Measurements from ENCODE around the gene TMEM151B.

Gene TMEM151B

DNA sequence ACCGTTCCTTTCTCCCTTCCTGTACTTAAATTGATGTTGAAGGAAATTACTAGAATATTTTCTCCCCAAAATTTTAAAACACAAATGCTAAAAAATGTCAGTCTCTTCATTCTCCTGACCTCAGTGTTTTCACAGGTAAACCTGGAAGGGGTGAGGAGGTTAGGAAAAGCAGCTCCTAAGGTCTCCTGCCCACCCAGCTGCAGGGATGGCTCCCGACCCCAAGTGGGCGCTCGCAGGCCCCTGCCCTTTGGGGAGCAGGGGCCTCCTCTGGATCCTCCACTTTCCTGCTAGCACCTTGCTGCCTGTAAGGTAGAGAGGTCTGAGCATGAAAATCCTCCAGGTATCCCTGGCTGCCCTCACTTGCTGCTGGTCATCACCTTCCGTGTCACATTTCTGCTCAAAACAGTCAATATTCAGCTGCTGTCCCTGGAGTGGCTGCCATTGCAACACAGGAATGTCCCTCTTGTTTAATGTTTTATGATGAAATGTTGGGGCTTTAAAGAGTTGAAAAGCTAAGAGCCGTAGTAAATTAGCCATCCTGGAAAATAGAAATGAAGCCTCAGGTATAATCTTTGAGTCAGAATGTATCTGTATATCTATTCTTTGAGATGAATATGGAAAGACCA is 34.2 kb upstream of the TMEM151B start:
- no peak for DNase-seq (ENCODE audit: low read depth in 1 of 2, low spot score in 1 of 2)
- no peak for TF ChIP-seq JUND (IDR thresholded peaks at IDR 0.05; ENCODE audit: low read depth)
- in situ Hi-C loops (cut with HindIII; ENCODE audit: low pct_unique_long_range_greater_than_20kb, low sequenced_read_pairs): no loop called here

DNA sequence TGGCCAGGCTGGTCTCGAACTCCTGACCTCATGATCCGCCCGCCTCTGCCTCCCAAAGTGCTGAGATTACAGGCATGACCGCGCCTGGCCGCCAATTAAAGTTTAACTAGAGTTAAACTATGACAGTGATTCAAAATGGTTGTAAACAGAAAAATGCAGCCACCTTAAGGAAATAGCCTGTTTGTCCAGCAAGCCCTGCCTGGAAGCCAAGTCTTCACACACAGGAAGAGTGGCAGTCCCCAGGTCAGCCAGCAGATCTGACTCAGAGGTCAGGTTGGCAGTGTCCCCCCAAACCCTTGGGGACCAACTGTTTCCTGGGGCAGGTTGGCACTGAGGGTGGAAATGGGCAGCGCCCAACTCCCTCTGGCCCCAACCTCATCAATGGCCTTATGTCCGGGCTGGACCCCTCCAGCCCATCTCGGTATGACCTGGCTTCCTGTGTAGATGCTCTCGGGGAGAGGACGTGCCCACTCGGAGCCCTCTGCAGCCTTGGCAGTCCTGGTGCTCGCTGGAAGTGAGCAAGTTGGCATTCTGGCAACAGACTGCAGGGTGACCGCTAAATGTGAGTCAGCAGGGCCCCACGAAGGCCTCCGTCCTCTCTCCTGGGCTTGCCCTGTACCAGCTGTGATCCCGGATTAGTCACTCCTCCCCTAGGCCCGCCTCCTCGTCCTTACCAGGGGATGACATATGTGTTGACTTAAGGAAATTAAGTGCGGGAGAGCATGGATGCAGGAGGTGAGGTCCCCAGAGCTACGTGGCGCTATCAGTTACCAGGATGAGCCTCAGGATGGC is 33.0 kb upstream of the TMEM151B start:
- TF ChIP-seq JUND (IDR thresholded peaks at IDR 0.05; ENCODE audit: low read depth): no peak
- in situ Hi-C loops (cut with HindIII; ENCODE audit: low pct_unique_long_range_greater_than_20kb, low sequenced_read_pairs): no loop called here
- peak; percentile 80 to 94 for DNase-seq (ENCODE audit: low read depth in 1 of 2, low spot score in 1 of 2)

DNA sequence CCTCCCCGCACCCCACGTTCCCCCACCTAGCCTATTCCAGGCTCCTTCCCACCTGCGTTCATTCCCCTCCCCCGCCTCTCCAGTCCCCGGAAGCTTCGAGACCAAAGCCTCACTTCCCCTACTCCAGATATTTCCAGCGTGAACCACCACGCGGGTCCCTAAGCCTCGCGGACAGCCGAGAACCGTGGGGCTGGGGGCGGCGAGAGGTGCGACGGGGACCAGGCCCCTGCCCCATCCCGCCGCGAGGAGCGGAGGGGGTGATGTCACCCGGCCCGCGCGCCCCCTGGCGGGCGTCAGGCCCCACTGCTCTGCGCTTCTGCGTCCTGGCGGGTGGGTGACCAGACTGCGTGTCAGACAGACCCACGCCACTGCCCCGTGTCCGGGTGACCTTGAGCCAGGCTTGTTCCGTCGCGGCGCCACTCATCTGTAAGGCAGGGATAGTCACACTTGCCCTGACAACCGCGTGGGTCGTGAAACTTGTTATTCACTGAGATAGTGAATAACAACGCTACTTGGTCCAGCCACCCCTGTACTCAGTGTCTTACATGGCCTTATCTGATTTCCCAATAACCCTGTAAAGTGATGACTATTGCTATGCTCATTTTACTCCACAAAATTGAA is 32.3 kb upstream of the TMEM151B start:
- in situ Hi-C loops (cut with HindIII; ENCODE audit: low pct_unique_long_range_greater_than_20kb, low sequenced_read_pairs): no loop called here
- TF ChIP-seq JUND (IDR thresholded peaks at IDR 0.05; ENCODE audit: low read depth): no peak
- DNase-seq (ENCODE audit: low read depth in 1 of 2, low spot score in 1 of 2): peak in 1 of 2 experiments; percentile 72

DNA sequence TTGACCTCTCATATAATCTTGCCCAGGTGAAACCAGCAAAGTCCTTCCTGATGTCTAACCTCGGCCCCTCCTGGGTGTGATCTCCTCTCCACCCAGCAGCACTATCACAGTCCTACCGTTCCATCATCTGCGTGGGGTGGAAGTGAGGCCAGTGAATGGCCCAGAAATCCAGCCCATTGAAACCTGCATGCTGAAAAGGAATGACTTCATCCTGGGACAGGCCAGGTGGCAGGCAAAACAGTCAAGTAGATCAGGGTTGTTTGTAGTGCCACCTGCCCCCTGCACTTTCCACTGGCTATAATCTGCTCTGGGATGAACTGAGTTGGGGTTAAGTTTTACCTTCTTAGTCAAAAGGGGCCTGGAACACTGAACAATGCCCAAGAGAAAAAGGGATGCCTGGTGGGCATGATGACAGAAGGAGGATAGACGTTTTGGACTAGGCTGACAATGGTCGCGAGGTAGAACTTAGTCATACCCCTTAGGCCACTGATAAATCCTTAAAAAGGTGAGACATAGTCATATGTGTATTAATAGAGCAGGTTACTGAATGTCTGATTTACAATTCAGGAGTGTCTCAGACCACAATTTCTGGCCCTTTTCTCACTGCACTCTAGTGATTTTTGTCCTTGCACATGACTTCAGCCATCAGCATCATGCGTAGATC is 31.4 kb upstream of the TMEM151B start:
- no peak for TF ChIP-seq JUND (IDR thresholded peaks at IDR 0.05; ENCODE audit: low read depth)

DNA sequence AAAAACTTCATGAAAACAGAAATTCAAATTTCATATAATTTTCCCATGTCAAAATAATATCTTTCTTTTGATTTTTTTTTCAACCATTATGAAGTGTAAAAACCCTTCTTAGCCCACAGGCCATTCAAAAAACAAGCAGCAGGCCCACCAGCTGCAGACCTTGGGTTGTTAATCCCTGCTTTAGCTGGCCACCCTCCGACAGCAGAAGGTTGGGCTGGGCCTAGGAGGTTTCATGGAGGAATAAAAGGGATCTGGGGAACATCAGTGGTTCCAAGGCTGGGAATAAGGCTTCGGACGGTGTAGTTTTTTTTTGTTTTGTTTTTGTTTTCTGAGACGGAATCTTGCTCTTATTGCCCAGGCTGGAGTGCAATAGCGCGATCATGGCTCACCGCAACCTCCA is 26.9 kb upstream of the TMEM151B start:
- in situ Hi-C loops (cut with HindIII; ENCODE audit: low pct_unique_long_range_greater_than_20kb, low sequenced_read_pairs): no loop called here
- DNase-seq (ENCODE audit: low read depth in 1 of 2, low spot score in 1 of 2): no peak
- TF ChIP-seq JUND (IDR thresholded peaks at IDR 0.05; ENCODE audit: low read depth): no peak

More for the DNA sequence above, 31.4 kb upstream of the TMEM151B start:
- DNase-seq (ENCODE audit: low read depth in 1 of 2, low spot score in 1 of 2): no peak
- in situ Hi-C loops (cut with HindIII; ENCODE audit: low pct_unique_long_range_greater_than_20kb, low sequenced_read_pairs): no loop called here

DNA sequence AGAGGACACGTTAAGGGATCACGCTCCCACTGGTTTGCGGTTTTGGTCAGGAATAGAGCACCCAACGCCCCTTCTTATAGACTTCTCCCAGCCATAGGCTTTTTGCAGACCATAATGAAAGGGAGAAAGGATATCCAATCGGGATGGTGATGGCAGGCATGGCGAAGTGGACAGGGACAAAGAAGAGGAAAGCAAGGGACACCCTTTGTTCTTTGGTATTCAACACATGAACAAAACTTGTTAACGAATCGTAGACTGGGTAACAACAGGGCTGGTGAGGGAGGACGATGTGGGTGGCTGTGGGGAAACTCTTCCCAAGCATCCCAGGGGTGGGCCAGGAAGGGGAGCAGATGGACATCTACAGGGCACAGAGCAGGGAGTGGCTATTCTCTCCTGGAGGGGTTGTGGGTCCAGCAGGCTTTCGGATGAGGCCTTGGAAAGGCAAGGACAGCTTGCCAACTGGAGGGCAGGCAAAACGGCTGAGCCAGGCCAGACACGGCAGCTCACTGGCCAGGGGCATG is 24.8 kb upstream of the TMEM151B start:
- TF ChIP-seq JUND (IDR thresholded peaks at IDR 0.05; ENCODE audit: low read depth): no peak
- no peak for DNase-seq (ENCODE audit: low read depth in 1 of 2, low spot score in 1 of 2)
- in situ Hi-C loops (cut with HindIII; ENCODE audit: low pct_unique_long_range_greater_than_20kb, low sequenced_read_pairs): no loop called here

DNA sequence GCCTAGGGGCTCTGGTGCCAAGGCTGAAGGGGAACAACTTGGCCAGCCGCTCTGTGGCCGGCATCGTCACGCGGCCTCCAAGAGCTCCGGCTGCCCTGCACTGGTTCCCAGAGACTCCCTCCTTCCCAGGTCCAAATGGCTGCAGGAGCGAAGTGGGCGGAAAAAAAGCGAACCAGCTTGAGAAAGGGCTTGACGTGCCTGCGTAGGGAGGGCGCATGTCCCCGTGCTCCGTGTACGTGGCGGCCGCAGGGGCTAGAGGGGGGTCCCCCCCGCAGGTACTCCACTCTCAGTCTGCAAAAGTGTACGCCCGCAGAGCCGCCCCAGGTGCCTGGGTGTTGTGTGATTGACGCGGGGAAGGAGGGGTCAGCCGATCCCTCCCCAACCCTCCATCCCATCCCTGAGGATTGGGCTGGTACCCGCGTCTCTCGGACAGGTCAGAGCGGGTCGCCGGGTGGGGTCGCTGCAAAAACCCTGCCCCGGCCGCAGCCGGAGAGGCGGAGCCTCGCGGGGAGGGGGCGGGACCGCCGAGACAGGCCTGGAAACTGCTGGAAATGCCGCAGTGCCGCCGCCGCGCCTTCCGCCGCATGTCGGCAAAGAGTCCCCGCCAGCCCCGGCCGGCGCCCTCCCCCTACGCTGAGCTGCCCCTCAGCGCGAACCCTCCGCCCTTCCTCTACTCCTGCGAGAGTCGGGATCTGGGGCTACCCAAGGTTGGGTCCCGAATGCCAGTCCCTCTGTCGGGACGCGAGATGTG is 24.2 kb upstream of the TMEM151B start:
- in situ Hi-C loops (cut with HindIII; ENCODE audit: low pct_unique_long_range_greater_than_20kb, low sequenced_read_pairs): no loop called here
- TF ChIP-seq JUND (IDR thresholded peaks at IDR 0.05; ENCODE audit: low read depth): no peak; the same call in 1 of the 2 replicates
- DNase-seq (ENCODE audit: low read depth in 1 of 2, low spot score in 1 of 2): peak; percentile 88 to 96

DNA sequence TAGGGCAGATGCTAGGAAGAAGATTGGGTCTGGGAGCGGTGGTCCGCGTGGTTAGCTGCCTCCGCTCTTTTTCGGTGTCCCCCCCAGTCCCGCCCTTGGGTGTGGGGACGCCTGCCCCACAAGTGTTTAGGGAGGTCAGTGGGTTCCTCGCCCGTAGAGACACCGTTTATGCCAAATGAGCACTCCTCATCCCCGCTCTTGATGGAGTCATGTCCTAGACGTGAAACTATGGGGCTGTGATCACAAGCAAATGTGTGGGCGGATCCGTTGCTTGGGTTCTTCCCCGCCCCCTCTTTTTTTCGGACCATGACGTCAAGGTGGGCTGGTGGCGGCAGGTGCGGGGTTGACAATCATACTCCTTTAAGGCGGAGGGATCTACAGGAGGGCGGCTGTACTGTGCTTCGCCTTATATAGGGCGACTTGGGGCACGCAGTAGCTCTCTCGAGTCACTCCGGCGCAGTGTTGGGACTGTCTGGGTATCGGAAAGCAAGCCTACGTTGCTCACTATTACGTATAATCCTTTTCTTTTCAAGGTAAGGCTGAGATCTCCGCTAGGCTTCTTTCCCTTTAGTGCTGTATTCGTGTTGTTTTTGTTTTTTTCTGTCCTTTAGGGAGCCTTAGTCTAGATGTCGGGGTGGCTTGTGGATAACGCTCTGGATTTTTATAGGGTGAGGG is 23.4 kb upstream of the TMEM151B start, which contains the start of gene HSP90AB1:
Gene HSP90AB1 (plus strand): TSS at position 439 of the 675 bp plus-strand sequence. CDS start 1,529 bp downstream, outside the sequence.
- peak; percentile 96 to 99 for DNase-seq (ENCODE audit: low read depth in 1 of 2, low spot score in 1 of 2)
- TF ChIP-seq JUND (IDR thresholded peaks at IDR 0.05; ENCODE audit: low read depth): no peak; the same call in 1 of the 2 replicates
- in situ Hi-C loops (cut with HindIII; ENCODE audit: low pct_unique_long_range_greater_than_20kb, low sequenced_read_pairs): no loop called here

DNA sequence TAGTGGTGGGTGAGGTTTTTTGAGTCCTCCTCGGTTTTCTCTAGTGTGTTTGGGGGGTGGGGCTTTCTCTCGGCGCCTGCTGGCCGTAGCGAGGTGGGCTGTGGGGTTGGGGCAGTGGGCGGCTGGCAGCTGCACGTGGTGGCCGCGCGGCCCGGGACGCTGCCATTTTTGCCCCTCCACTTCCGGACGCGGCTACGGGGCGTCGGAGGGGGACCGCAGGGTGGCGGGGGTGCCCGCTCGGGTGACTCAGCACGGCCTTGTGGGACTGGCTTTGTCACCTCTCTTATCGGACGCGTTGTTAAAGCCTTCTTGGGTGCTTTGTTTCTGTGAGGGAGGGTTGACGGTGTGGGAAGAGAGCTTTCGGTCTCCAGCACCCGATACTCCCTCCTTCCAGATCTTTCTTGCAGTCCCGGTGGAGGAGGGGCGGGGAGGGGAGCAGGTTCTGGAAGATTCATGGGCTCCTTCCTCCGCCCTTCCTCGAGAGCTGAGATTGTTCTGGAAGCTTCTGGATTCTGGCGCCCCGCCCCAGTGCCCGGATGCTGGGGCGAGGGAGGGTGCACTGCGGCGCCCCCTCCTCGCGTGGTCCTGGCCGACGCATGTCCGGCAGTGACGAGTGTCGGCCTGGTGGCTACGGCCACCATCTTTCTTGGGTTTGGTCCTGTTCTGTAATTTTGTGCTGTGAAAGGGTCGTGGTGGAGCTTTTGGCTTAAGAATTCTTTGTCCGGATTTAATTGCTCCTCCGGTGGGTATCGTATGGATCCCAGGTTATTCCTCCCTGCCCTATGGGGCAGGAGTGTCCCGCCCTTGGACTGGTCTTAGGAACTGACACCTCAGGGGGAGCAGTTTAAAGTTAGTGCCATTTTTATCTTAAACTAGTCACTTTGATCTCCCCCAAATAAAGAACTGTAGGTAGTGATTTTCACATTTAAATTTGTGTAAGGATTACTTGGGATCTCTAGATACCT is 22.6 kb upstream of the TMEM151B start:
- TF ChIP-seq JUND (IDR thresholded peaks at IDR 0.05; ENCODE audit: low read depth): no peak
- in situ Hi-C loops (cut with HindIII; ENCODE audit: low pct_unique_long_range_greater_than_20kb, low sequenced_read_pairs): no loop called here
- DNase-seq (ENCODE audit: low read depth in 1 of 2, low spot score in 1 of 2): peak in 1 of 2 experiments; percentile 74

DNA sequence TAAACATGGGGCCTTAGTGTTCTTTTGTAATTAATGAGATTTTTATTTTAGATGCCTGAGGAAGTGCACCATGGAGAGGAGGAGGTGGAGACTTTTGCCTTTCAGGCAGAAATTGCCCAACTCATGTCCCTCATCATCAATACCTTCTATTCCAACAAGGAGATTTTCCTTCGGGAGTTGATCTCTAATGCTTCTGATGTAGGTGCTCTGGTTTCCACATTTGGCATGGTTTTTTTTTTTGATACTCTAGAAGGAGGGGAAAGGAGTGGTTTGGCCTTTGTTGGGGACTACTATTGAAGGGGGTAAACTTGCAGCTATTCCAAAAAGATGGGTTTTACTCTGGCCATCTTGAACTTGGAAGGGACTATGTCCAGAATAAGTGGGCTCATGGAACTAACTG is 21.7 kb upstream of the TMEM151B start:
- no peak for TF ChIP-seq JUND (IDR thresholded peaks at IDR 0.05; ENCODE audit: low read depth)
- DNase-seq (ENCODE audit: low read depth in 1 of 2, low spot score in 1 of 2): no peak

More for the DNA sequence above, 21.7 kb upstream of the TMEM151B start:
- in situ Hi-C loops (cut with HindIII; ENCODE audit: low pct_unique_long_range_greater_than_20kb, low sequenced_read_pairs): no loop called here

Data from T47D (cell line).